Measurements from ENCODE around the gene UBE2J1.
"Not testable (repeated sequence)": the region's sequence is repeated elsewhere in the genome, so short reads cannot be mapped to it uniquely, and the experiment has no call there.

Gene UBE2J1

DNA sequence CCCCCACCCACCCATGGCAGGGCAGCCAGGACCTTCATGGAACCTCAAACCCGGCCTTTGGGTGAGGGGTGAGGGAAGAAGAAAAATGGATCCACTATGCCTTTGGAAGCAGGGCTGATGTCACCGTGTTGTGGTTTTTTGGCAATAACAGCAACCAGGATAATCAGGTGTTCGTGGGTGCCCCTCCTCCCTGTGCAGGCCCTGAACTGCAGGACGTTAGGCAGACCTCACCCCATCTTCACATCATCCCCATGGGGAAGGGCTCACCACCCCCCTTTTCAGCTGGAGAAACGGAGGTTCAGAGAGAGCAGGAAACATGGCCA is 41.0 kb downstream of the UBE2J1 start:
- peaks cover 0 to 3% (median 0%) of the 10 kb centered on the region in 3 experiments for H3K27me3 ChIP-seq (ENCODE audit: control insufficient read depth in 3 of 3, insufficient read depth in 3 of 3, low read depth in 1 of 3, low read length in 3 of 3)
- H2BK5ac ChIP-seq (ENCODE audit: low read length), result no peak overlapping the region
- no peak overlapping the region for H3K18ac ChIP-seq (ENCODE audit: low read length)
- H4K91ac ChIP-seq (ENCODE audit: low read depth, low read length, poor library complexity), result no peak overlapping the region
- H2BK120ac ChIP-seq (ENCODE audit: low read depth, low read length), result peak overlapping the region; percentile 10
- WGBS, 2 donors (ENCODE audit: extremely low coverage in 2 of 2, insufficient read length in 2 of 2, insufficient replicate concordance in 1 of 2), result no CpG with 5 or more reads among the region's 5 CpGs
- H3K4me2 ChIP-seq (ENCODE audit: insufficient read depth, low read length, poor library complexity, severe bottlenecking), result no peak overlapping the region
- peak overlapping the region; percentile 90 for H2AFZ ChIP-seq (ENCODE audit: low read length)
- H3K79me1 ChIP-seq (ENCODE audit: low read depth, low read length), result no peaks in the 10 kb centered on the region
- peaks cover 11 to 18% of the 10 kb centered on the region in 2 donors for H3K4me1 ChIP-seq (ENCODE audit: control insufficient read depth in 2 of 2, insufficient read depth in 1 of 2, low read depth in 1 of 2, low read length in 2 of 2)
- peak overlapping the region; percentile 15 for H3K4ac ChIP-seq (ENCODE audit: low read length)
- H2BK12ac ChIP-seq (ENCODE audit: low read length), result no peak overlapping the region
- no peak for DNase-seq (ENCODE audit: low spot score)
- H3K36me3 ChIP-seq (replicated peaks in 1 of 2; ENCODE audit: control insufficient read depth in 2 of 2, insufficient read depth in 2 of 2, low read length in 2 of 2), result no peaks in the 10 kb centered on the region
- no peak overlapping the region for H3K4me3 ChIP-seq (ENCODE audit: low read length in 2 of 2)
- no peaks in the 10 kb centered on the region for H3K9me3 ChIP-seq (replicated peaks in 1 of 2; ENCODE audit: control insufficient read depth in 2 of 2, insufficient read depth in 1 of 2, low read depth in 1 of 2, low read length in 2 of 2)
- no peak overlapping the region for H3K14ac ChIP-seq (ENCODE audit: low read length)
- no peak overlapping the region for H3K27ac ChIP-seq (replicated peaks; ENCODE audit: low read length)
- no peak overlapping the region for H3K23ac ChIP-seq (ENCODE audit: low read depth, low read length, poor library complexity)
- no peak overlapping the region for H4K8ac ChIP-seq (ENCODE audit: low read depth, low read length)
- no peak overlapping the region for H3K9ac ChIP-seq (ENCODE audit: low read depth, low read length, poor library complexity)
- H2BK15ac ChIP-seq (ENCODE audit: low read length), result peak overlapping the region; percentile 49
- no peak overlapping the region for H2AK5ac ChIP-seq (ENCODE audit: low read depth, low read length)

DNA sequence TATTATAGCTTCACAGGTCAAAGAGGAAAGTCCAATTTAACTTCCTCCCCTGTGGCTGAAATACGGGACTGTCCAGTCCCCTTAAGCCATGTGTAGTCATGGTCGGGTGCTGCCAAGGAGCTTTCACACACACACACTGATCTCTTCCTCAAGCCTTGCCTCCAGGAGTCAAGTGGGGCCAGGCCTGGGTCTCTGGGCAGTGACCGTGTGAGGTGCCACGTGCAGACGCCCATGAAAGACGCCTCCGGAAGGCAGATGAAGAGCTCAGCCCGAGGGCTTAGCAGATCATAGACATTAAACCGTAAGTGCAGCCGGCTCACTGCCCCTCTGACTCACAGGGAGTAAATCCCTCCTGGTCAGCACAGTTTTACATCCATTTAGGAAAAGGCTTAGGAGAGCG is 41.6 kb downstream of the UBE2J1 start:
- Histone ChIP-seq H3K4me3 (ENCODE audit: low read length in 2 of 2) (no peak overlapping the region), H3K4me1 (ENCODE audit: control insufficient read depth in 2 of 2, insufficient read depth in 1 of 2, low read depth in 1 of 2, low read length in 2 of 2) (peaks cover 11 to 18% of the 10 kb centered on the region in 2 donors), H3K27me3 (ENCODE audit: control insufficient read depth in 3 of 3, insufficient read depth in 3 of 3, low read depth in 1 of 3, low read length in 3 of 3) (peaks cover 0 to 3% (median 0%) of the 10 kb centered on the region in 3 experiments), H3K79me1 (ENCODE audit: low read depth, low read length) (no peaks in the 10 kb centered on the region), H2BK15ac (ENCODE audit: low read length) (peak overlapping the region; percentile 49), H4K8ac (ENCODE audit: low read depth, low read length) (no peak overlapping the region), H2AFZ (ENCODE audit: low read length) (peak overlapping the region; percentile 90), H3K14ac (ENCODE audit: low read length) (no peak overlapping the region), H4K91ac (ENCODE audit: low read depth, low read length, poor library complexity) (no peak overlapping the region), H3K9me3 (replicated peaks in 1 of 2; ENCODE audit: control insufficient read depth in 2 of 2, insufficient read depth in 1 of 2, low read depth in 1 of 2, low read length in 2 of 2) (no peaks in the 10 kb centered on the region), H3K9ac (ENCODE audit: low read depth, low read length, poor library complexity) (no peak overlapping the region), H3K36me3 (replicated peaks in 1 of 2; ENCODE audit: control insufficient read depth in 2 of 2, insufficient read depth in 2 of 2, low read length in 2 of 2) (no peaks in the 10 kb centered on the region), H3K23ac (ENCODE audit: low read depth, low read length, poor library complexity) (no peak overlapping the region), H3K18ac (ENCODE audit: low read length) (peak overlapping the region; percentile 40), H2BK120ac (ENCODE audit: low read depth, low read length) (peak overlapping the region; percentile 49), H2BK12ac (ENCODE audit: low read length) (peak overlapping the region; percentile 63), H3K27ac (replicated peaks; ENCODE audit: low read length) (no peak overlapping the region), H3K4me2 (ENCODE audit: insufficient read depth, low read length, poor library complexity, severe bottlenecking) (no peak overlapping the region), H2AK5ac (ENCODE audit: low read depth, low read length) (peak overlapping the region; percentile 41), H3K4ac (ENCODE audit: low read length) (no peak overlapping the region), H2BK5ac (ENCODE audit: low read length) (no peak overlapping the region)
- DNase-seq (ENCODE audit: low spot score), result no peak
- WGBS, 2 donors (ENCODE audit: extremely low coverage in 2 of 2, insufficient read length in 2 of 2, insufficient replicate concordance in 1 of 2), result no CpG with 5 or more reads among the region's 11 CpGs

DNA sequence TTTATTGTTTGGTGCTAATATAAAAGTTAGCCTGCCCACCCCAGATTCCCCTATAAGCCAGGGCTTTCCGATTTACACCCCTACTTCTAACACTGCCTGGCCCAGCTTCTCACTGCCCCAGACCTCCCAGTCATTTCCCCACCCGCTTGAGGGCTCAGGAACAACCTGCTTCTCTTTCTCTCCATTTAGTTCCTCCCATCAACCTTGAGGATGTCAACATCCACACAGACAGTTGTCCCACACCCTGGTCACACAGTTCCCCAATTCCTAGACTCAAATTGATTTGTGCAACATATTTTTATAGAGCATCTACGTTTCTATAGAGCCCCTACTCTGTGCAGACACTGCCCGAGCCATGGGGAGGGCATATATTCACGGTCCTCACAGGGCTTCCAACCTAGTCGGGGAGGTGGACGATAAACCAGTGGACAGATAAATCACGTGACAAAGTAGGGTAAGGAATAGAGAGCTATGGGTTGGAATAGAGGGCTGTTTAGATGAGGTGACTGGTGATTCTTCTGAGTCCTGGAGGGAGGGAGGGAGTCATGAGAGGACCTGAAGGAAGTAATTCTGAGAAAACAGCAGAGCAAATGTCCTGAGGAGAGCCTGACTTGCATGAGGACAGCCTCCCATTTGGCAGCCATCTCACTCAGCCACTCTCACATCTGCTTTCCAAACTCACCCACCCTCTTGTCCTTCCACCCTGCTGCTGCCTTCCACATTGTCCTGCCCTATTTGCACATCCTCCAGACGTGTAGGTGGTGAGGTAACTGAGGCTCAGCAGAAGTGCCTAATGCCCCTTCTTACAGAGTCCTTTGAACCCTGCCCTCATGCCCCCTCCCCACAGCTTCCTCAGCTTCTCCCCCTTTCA is 43.8 kb downstream of the UBE2J1 start:
- Histone ChIP-seq H3K9me3 (replicated peaks in 1 of 2; ENCODE audit: control insufficient read depth in 2 of 2, insufficient read depth in 1 of 2, low read depth in 1 of 2, low read length in 2 of 2) (no peaks in the 10 kb centered on the region), H2AK5ac (ENCODE audit: low read depth, low read length) (no peak overlapping the region), H3K4me1 (ENCODE audit: control insufficient read depth in 2 of 2, insufficient read depth in 1 of 2, low read depth in 1 of 2, low read length in 2 of 2) (peaks cover 11 to 18% of the 10 kb centered on the region in 2 donors), H3K4me3 (ENCODE audit: low read length in 2 of 2) (no peak overlapping the region), H3K4me2 (ENCODE audit: insufficient read depth, low read length, poor library complexity, severe bottlenecking) (no peak overlapping the region), H2BK15ac (ENCODE audit: low read length) (no peak overlapping the region), H2BK5ac (ENCODE audit: low read length) (no peak overlapping the region), H4K91ac (ENCODE audit: low read depth, low read length, poor library complexity) (no peak overlapping the region), H3K36me3 (replicated peaks in 1 of 2; ENCODE audit: control insufficient read depth in 2 of 2, insufficient read depth in 2 of 2, low read length in 2 of 2) (no peaks in the 10 kb centered on the region), H3K9ac (ENCODE audit: low read depth, low read length, poor library complexity) (no peak overlapping the region), H2BK120ac (ENCODE audit: low read depth, low read length) (no peak overlapping the region), H3K27ac (replicated peaks; ENCODE audit: low read length) (no peak overlapping the region), H2BK12ac (ENCODE audit: low read length) (no peak overlapping the region), H3K23ac (ENCODE audit: low read depth, low read length, poor library complexity) (no peak overlapping the region), H3K4ac (ENCODE audit: low read length) (no peak overlapping the region), H3K79me1 (ENCODE audit: low read depth, low read length) (no peaks in the 10 kb centered on the region), H3K14ac (ENCODE audit: low read length) (no peak overlapping the region), H3K18ac (ENCODE audit: low read length) (no peak overlapping the region), H2AFZ (ENCODE audit: low read length) (no peak overlapping the region), H3K27me3 (ENCODE audit: control insufficient read depth in 3 of 3, insufficient read depth in 3 of 3, low read depth in 1 of 3, low read length in 3 of 3) (peaks cover 0 to 3% (median 0%) of the 10 kb centered on the region in 3 experiments), H4K8ac (ENCODE audit: low read depth, low read length) (no peak overlapping the region)
- no CpG with 5 or more reads among the region's 9 CpGs for WGBS, 2 donors (ENCODE audit: extremely low coverage in 2 of 2, insufficient read length in 2 of 2, insufficient replicate concordance in 1 of 2)
- no peak for DNase-seq (ENCODE audit: low spot score)

DNA sequence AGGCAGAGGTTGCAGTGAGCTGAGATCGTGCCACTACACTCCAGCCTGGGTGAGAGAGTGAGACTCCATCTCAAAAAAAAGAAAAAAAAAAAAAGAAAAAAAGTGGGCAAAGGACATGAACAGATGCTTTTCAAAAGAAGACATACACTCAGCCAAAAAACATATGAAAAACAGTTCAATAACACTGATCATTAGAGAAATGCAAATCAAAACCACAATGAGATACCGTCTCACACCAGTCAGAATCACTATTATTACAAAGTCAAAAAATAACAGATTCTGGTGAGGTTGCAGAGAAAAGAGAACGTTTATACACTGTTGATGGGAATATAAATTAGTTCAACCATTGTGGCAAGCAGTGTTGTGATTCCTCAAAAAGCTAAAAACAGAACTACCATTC is 48.0 kb downstream of the UBE2J1 start:
- H3K4me3 ChIP-seq (ENCODE audit: low read length in 2 of 2); H3K9me3 ChIP-seq (replicated peaks in 1 of 2; ENCODE audit: control insufficient read depth in 2 of 2, insufficient read depth in 1 of 2, low read depth in 1 of 2, low read length in 2 of 2); H3K27ac ChIP-seq (replicated peaks; ENCODE audit: low read length); H3K4me2 ChIP-seq (ENCODE audit: insufficient read depth, low read length, poor library complexity, severe bottlenecking); H2BK5ac ChIP-seq (ENCODE audit: low read length); H2BK12ac ChIP-seq (ENCODE audit: low read length); H2AK5ac ChIP-seq (ENCODE audit: low read depth, low read length); H4K91ac ChIP-seq (ENCODE audit: low read depth, low read length, poor library complexity); H3K36me3 ChIP-seq (replicated peaks in 1 of 2; ENCODE audit: control insufficient read depth in 2 of 2, insufficient read depth in 2 of 2, low read length in 2 of 2); DNase-seq (ENCODE audit: low spot score); H2BK120ac ChIP-seq (ENCODE audit: low read depth, low read length); H3K4me1 ChIP-seq (ENCODE audit: control insufficient read depth in 2 of 2, insufficient read depth in 1 of 2, low read depth in 1 of 2, low read length in 2 of 2); H3K9ac ChIP-seq (ENCODE audit: low read depth, low read length, poor library complexity); H3K27me3 ChIP-seq (ENCODE audit: control insufficient read depth in 3 of 3, insufficient read depth in 3 of 3, low read depth in 1 of 3, low read length in 3 of 3); H4K8ac ChIP-seq (ENCODE audit: low read depth, low read length); H3K23ac ChIP-seq (ENCODE audit: low read depth, low read length, poor library complexity); H3K18ac ChIP-seq (ENCODE audit: low read length); H2AFZ ChIP-seq (ENCODE audit: low read length); H3K14ac ChIP-seq (ENCODE audit: low read length); H3K4ac ChIP-seq (ENCODE audit: low read length); H3K79me1 ChIP-seq (ENCODE audit: low read depth, low read length); H2BK15ac ChIP-seq (ENCODE audit: low read length): not testable (repeated sequence)
- WGBS, 2 donors (ENCODE audit: extremely low coverage in 2 of 2, insufficient read length in 2 of 2, insufficient replicate concordance in 1 of 2), result no CpG with 5 or more reads among the region's 3 CpGs
